ENCODE measurements around the gene MAP6.

MAP6 gene

GRCh38 chr11:75601494-75601893, 67.3 kb downstream of the MAP6 start:
- Histone ChIP-seq H3K4me3 (ENCODE audit: low read depth, low read length) (no peak overlapping the region), H3K23ac (ENCODE audit: low read length) (no peak overlapping the region), H2AFZ (ENCODE audit: insufficient read depth, low read length, poor library complexity) (no peak overlapping the region), H4K91ac (ENCODE audit: low read depth, low read length) (no peak overlapping the region), H2BK120ac (ENCODE audit: insufficient read depth, low read length, poor library complexity) (no peak overlapping the region), H2AK5ac (ENCODE audit: low read length) (no peak overlapping the region), H3K9ac (ENCODE audit: low read length) (no peak overlapping the region), H3K27me3 (ENCODE audit: insufficient read depth, low read length) (no peaks in the 10 kb centered on the region), H3K4me1 (ENCODE audit: control insufficient read depth in 1 of 2, insufficient read depth in 2 of 2, low read length in 2 of 2) (peaks cover 0 to 5% of the 10 kb centered on the region in 2 experiments), H3K9me3 (ENCODE audit: insufficient read depth, low read depth, low read length) (no peaks in the 10 kb centered on the region), H4K8ac (ENCODE audit: low read depth, low read length) (no peak overlapping the region), H3K79me1 (ENCODE audit: low read length) (no peaks in the 10 kb centered on the region), H3K27ac (ENCODE audit: low read depth, low read length) (no peak overlapping the region), H2BK12ac (ENCODE audit: low read length) (no peak overlapping the region), H3K4me2 (ENCODE audit: low read length) (no peak overlapping the region), H4K12ac (ENCODE audit: low read depth, low read length) (no peak overlapping the region), H3K36me3 (ENCODE audit: control insufficient read depth in 1 of 2, insufficient read depth in 2 of 2, low read length in 2 of 2) (no peaks in the 10 kb centered on the region), H2BK5ac (ENCODE audit: low read depth, low read length, poor library complexity) (no peak overlapping the region), H3K14ac (ENCODE audit: low read length) (no peak overlapping the region), H3K4ac (ENCODE audit: low read depth, low read length) (no peak overlapping the region), H3K18ac (ENCODE audit: low read length) (no peak overlapping the region), H3K79me2 (ENCODE audit: control insufficient read depth, insufficient read depth, low read length, poor library complexity) (no peaks in the 10 kb centered on the region)
- no peak for DNase-seq
- no CpG with 5 or more reads among the region's 7 CpGs for WGBS (ENCODE audit: extremely low coverage, insufficient coverage, insufficient read length)

GRCh38 chr11:75600356-75600755, 68.5 kb downstream of the MAP6 start:
- Histone ChIP-seq H4K12ac (ENCODE audit: low read depth, low read length) (no peak overlapping the region), H3K79me2 (ENCODE audit: control insufficient read depth, insufficient read depth, low read length, poor library complexity) (no peaks in the 10 kb centered on the region), H4K91ac (ENCODE audit: low read depth, low read length) (no peak overlapping the region), H3K23ac (ENCODE audit: low read length) (no peak overlapping the region), H3K4me2 (ENCODE audit: low read length) (no peak overlapping the region), H3K4ac (ENCODE audit: low read depth, low read length) (no peak overlapping the region), H4K8ac (ENCODE audit: low read depth, low read length) (no peak overlapping the region), H3K36me3 (ENCODE audit: control insufficient read depth in 1 of 2, insufficient read depth in 2 of 2, low read length in 2 of 2) (no peaks in the 10 kb centered on the region), H2BK5ac (ENCODE audit: low read depth, low read length, poor library complexity) (no peak overlapping the region), H3K27me3 (ENCODE audit: insufficient read depth, low read length) (no peaks in the 10 kb centered on the region), H3K27ac (ENCODE audit: low read depth, low read length) (no peak overlapping the region), H3K4me1 (ENCODE audit: control insufficient read depth in 1 of 2, insufficient read depth in 2 of 2, low read length in 2 of 2) (peaks cover 0 to 5% of the 10 kb centered on the region in 2 experiments), H2BK120ac (ENCODE audit: insufficient read depth, low read length, poor library complexity) (no peak overlapping the region), H2AK5ac (ENCODE audit: low read length) (no peak overlapping the region), H2AFZ (ENCODE audit: insufficient read depth, low read length, poor library complexity) (no peak overlapping the region), H3K18ac (ENCODE audit: low read length) (no peak overlapping the region), H3K4me3 (ENCODE audit: low read depth, low read length) (no peak overlapping the region), H2BK12ac (ENCODE audit: low read length) (no peak overlapping the region), H3K9ac (ENCODE audit: low read length) (no peak overlapping the region), H3K9me3 (ENCODE audit: insufficient read depth, low read depth, low read length) (no peaks in the 10 kb centered on the region), H3K79me1 (ENCODE audit: low read length) (no peaks in the 10 kb centered on the region), H3K14ac (ENCODE audit: low read length) (no peak overlapping the region)
- WGBS (ENCODE audit: extremely low coverage, insufficient coverage, insufficient read length), result no CpG with 5 or more reads among the region's 3 CpGs
- no peak for DNase-seq

- no peaks in the 10 kb centered on the region for H3K27me3 ChIP-seq (ENCODE audit: insufficient read depth, low read length)
- no peak overlapping the region for H3K18ac ChIP-seq (ENCODE audit: low read length)
- H3K23ac ChIP-seq (ENCODE audit: low read length), result no peak overlapping the region
- H3K36me3 ChIP-seq (ENCODE audit: control insufficient read depth in 1 of 2, insufficient read depth in 2 of 2, low read length in 2 of 2), result no peaks in the 10 kb centered on the region
- no peak overlapping the region for H3K27ac ChIP-seq (ENCODE audit: low read depth, low read length)
- H2BK12ac ChIP-seq (ENCODE audit: low read length), result no peak overlapping the region
- no peak overlapping the region for H2BK120ac ChIP-seq (ENCODE audit: insufficient read depth, low read length, poor library complexity)
- no peak overlapping the region for H2AK5ac ChIP-seq (ENCODE audit: low read length)
- H3K4me1 ChIP-seq (ENCODE audit: control insufficient read depth in 1 of 2, insufficient read depth in 2 of 2, low read length in 2 of 2), result peaks cover 0 to 5% of the 10 kb centered on the region in 2 experiments
- DNase-seq, result no peak
- no peak overlapping the region for H4K91ac ChIP-seq (ENCODE audit: low read depth, low read length)
- no CpG with 5 or more reads among the region's 7 CpGs for WGBS (ENCODE audit: extremely low coverage, insufficient coverage, insufficient read length)
- H3K4me3 ChIP-seq (ENCODE audit: low read depth, low read length), result peak overlapping the region; percentile 20
- H4K12ac ChIP-seq (ENCODE audit: low read depth, low read length), result no peak overlapping the region
- H3K4ac ChIP-seq (ENCODE audit: low read depth, low read length), result no peak overlapping the region
- no peak overlapping the region for H3K9ac ChIP-seq (ENCODE audit: low read length)
- no peak overlapping the region for H2AFZ ChIP-seq (ENCODE audit: insufficient read depth, low read length, poor library complexity)
- H3K9me3 ChIP-seq (ENCODE audit: insufficient read depth, low read depth, low read length), result no peaks in the 10 kb centered on the region
- no peak overlapping the region for H4K8ac ChIP-seq (ENCODE audit: low read depth, low read length)
- H3K79me1 ChIP-seq (ENCODE audit: low read length), result no peaks in the 10 kb centered on the region
- H2BK5ac ChIP-seq (ENCODE audit: low read depth, low read length, poor library complexity), result no peak overlapping the region
- H3K14ac ChIP-seq (ENCODE audit: low read length), result no peak overlapping the region
- H3K79me2 ChIP-seq (ENCODE audit: control insufficient read depth, insufficient read depth, low read length, poor library complexity), result no peaks in the 10 kb centered on the region
- H3K4me2 ChIP-seq (ENCODE audit: low read length), result no peak overlapping the region
These were observed 69.9 kb downstream of the MAP6 start for GRCh38 chr11:75598900-75599299.

GRCh38 chr11:75598264-75598663, 70.6 kb downstream of the MAP6 start:
- H3K23ac ChIP-seq (ENCODE audit: low read length), result no peak overlapping the region
- H3K4ac ChIP-seq (ENCODE audit: low read depth, low read length), result no peak overlapping the region
- no peak overlapping the region for H3K4me3 ChIP-seq (ENCODE audit: low read depth, low read length)
- no peak overlapping the region for H2AK5ac ChIP-seq (ENCODE audit: low read length)
- no peak overlapping the region for H3K18ac ChIP-seq (ENCODE audit: low read length)
- no peak overlapping the region for H4K91ac ChIP-seq (ENCODE audit: low read depth, low read length)
- H2AFZ ChIP-seq (ENCODE audit: insufficient read depth, low read length, poor library complexity), result no peak overlapping the region
- H3K79me2 ChIP-seq (ENCODE audit: control insufficient read depth, insufficient read depth, low read length, poor library complexity), result no peaks in the 10 kb centered on the region
- no peak overlapping the region for H4K12ac ChIP-seq (ENCODE audit: low read depth, low read length)
- no peaks in the 10 kb centered on the region for H3K79me1 ChIP-seq (ENCODE audit: low read length)
- no peak overlapping the region for H2BK12ac ChIP-seq (ENCODE audit: low read length)
- no peak for DNase-seq
- no peaks in the 10 kb centered on the region for H3K27me3 ChIP-seq (ENCODE audit: insufficient read depth, low read length)
- H2BK5ac ChIP-seq (ENCODE audit: low read depth, low read length, poor library complexity), result no peak overlapping the region
- H2BK120ac ChIP-seq (ENCODE audit: insufficient read depth, low read length, poor library complexity), result no peak overlapping the region
- no peaks in the 10 kb centered on the region for H3K9me3 ChIP-seq (ENCODE audit: insufficient read depth, low read depth, low read length)
- no peak overlapping the region for H3K14ac ChIP-seq (ENCODE audit: low read length)
- no peak overlapping the region for H4K8ac ChIP-seq (ENCODE audit: low read depth, low read length)
- peaks cover 0 to 2% of the 10 kb centered on the region in 2 experiments for H3K4me1 ChIP-seq (ENCODE audit: control insufficient read depth in 1 of 2, insufficient read depth in 2 of 2, low read length in 2 of 2)
- no peak overlapping the region for H3K27ac ChIP-seq (ENCODE audit: low read depth, low read length)
- no peak overlapping the region for H3K4me2 ChIP-seq (ENCODE audit: low read length)
- H3K36me3 ChIP-seq (ENCODE audit: control insufficient read depth in 1 of 2, insufficient read depth in 2 of 2, low read length in 2 of 2), result no peaks in the 10 kb centered on the region
- no peak overlapping the region for H3K9ac ChIP-seq (ENCODE audit: low read length)

Measured in trophoblast cell (in vitro differentiated cells and primary cell).